OCI-LY1 (cell line): ENCODE data around the gene OR10G8.

ENCODE experiments used
- H2AFZ ChIP-seq: fragments of 200-600 bp; sonication (generic), shearing (Covaris generic); 2 replicates; pipeline ENCODE4 v1.6.0; 2014; ENCODE audit warnings: antibody characterized with exemption, mild to moderate bottlenecking, low read length
- H3F3A ChIP-seq: fragments of 200-600 bp; sonication (generic), shearing (Covaris generic); 2 replicates; pipeline ENCODE4 v1.6.0; 2014; ENCODE audit warnings: mild to moderate bottlenecking, antibody characterized with exemption, low read length, moderate library complexity; ENCODE audit not compliant: insufficient read depth
- H3K27ac ChIP-seq: fragments of 200-600 bp; sonication (generic); 2 replicates; pipeline ENCODE4 v1.5.1; 2014; ENCODE audit warnings: low read length, mixed run types, mild to moderate bottlenecking, low read depth; ENCODE audit not compliant: poor library complexity, severe bottlenecking
- H3K27me3 ChIP-seq: fragments of 200-600 bp; sonication (generic); 2 replicates; pipeline ENCODE4 v1.6.0; 2014; ENCODE audit warnings: antibody characterized with exemption, mild to moderate bottlenecking, low read length, moderate library complexity; ENCODE audit not compliant: insufficient read depth
- H3K36me3 ChIP-seq: fragments of 200-600 bp; sonication (generic); 2 replicates; pipeline ENCODE4 v1.6.1; 2014; ENCODE audit warnings: mild to moderate bottlenecking, antibody characterized with exemption, low read length, moderate library complexity, mixed read lengths; ENCODE audit not compliant: insufficient read depth
- H3K4me1 ChIP-seq: fragments of 200-600 bp; sonication (generic); 2 replicates; pipeline ENCODE4 v1.5.1; 2014; ENCODE audit warnings: mild to moderate bottlenecking, low read length, moderate library complexity; ENCODE audit not compliant: insufficient read depth, severe bottlenecking
- H3K4me2 ChIP-seq: fragments of 200-600 bp; sonication (generic), shearing (Covaris generic); 2 replicates; pipeline ENCODE4 v1.6.1; 2014; ENCODE audit warnings: low read length
- H3K4me3 ChIP-seq: fragments of 200-600 bp; sonication (generic); 2 replicates; pipeline ENCODE4 v1.5.1; 2014; ENCODE audit warnings: low read length, low read depth, mild to moderate bottlenecking, mixed read lengths; ENCODE audit not compliant: poor library complexity, severe bottlenecking
- H3K79me2 ChIP-seq: fragments of 200-600 bp; shearing (Covaris generic); 2 replicates; pipeline ENCODE4 v1.6.1; 2016; ENCODE audit warnings: mixed run types, low read length, mixed read lengths; ENCODE audit not compliant: insufficient read depth
- H3K9ac ChIP-seq: fragments of 200-600 bp; sonication (generic), shearing (Covaris generic); 2 replicates; pipeline ENCODE4 v1.6.1; 2014; ENCODE audit warnings: mild to moderate bottlenecking, low read length, mixed read lengths
- H3K9me2 ChIP-seq: fragments of 200-600 bp; sonication (generic), shearing (Covaris generic); 2 replicates; pipeline ENCODE4 v1.6.1; 2014; ENCODE audit warnings: low read depth, mild to moderate bottlenecking, low read length, mixed read lengths
- H3K9me3 ChIP-seq: fragments of 200-600 bp; shearing (Covaris generic); 2 replicates; pipeline ENCODE4 v1.6.1; 2014; ENCODE audit warnings: low read length, mixed read lengths
- H4K20me1 ChIP-seq: fragments of 200-600 bp; sonication (generic), shearing (Covaris generic); 2 replicates; pipeline ENCODE4 v1.6.0; 2016; ENCODE audit warnings: mild to moderate bottlenecking, low read length; ENCODE audit not compliant: insufficient read depth
- CTCF ChIP-seq: fragments of 200-600 bp; sonication (generic), shearing (Covaris generic); IDR thresholded peaks from 2 replicates; pipeline ENCODE4 v1.5.1; 2017; ENCODE audit warnings: mild to moderate bottlenecking, antibody characterized with exemption, low read length, moderate library complexity, mixed read lengths
- EZH2 ChIP-seq: fragments of 200-600 bp; sonication (generic), shearing (Covaris generic); IDR thresholded peaks from 2 replicates; pipeline ENCODE4 v1.8.0; 2017; ENCODE audit warnings: borderline replicate concordance, mixed run types, mild to moderate bottlenecking, antibody characterized with exemption, low read length, moderate library complexity, mixed read lengths

The OR10G8 gene

GRCh38 chr11:124050748-124051147 lies 24.1 kb downstream of the OR10G8 start:
- H4K20me1 ChIP-seq: no peaks in the 10 kb centered on the region
- H3K4me2 ChIP-seq: no peak overlapping the region
- no peak overlapping the region for H2AFZ ChIP-seq
- no peaks in the 10 kb centered on the region for H3K79me2 ChIP-seq
- H3K9me2 ChIP-seq: no peaks in the 10 kb centered on the region
- no peaks in the 10 kb centered on the region for H3K9me3 ChIP-seq
- H3K27ac ChIP-seq: no peak overlapping the region
- no peak for TF ChIP-seq EZH2
- no peak overlapping the region for H3K9ac ChIP-seq
- H3K27me3 ChIP-seq: no peaks in the 10 kb centered on the region
- no peaks in the 10 kb centered on the region for H3K4me1 ChIP-seq
- H3K4me3 ChIP-seq: no peak overlapping the region
- no peaks in the 10 kb centered on the region for H3K36me3 ChIP-seq
- no peaks in the 10 kb centered on the region for H3F3A ChIP-seq

GRCh38 chr11:124052966-124053365 lies 26.4 kb downstream of the OR10G8 start:
- Histone ChIP-seq H3K9me3 (no peaks in the 10 kb centered on the region), H3K9ac (no peak overlapping the region), H3K4me3 (no peak overlapping the region), H3K4me1 (no peaks in the 10 kb centered on the region), H3F3A (no peaks in the 10 kb centered on the region), H3K4me2 (no peak overlapping the region), H3K36me3 (no peaks in the 10 kb centered on the region), H3K79me2 (no peaks in the 10 kb centered on the region), H2AFZ (no peak overlapping the region), H3K9me2 (no peaks in the 10 kb centered on the region), H3K27me3 (no peaks in the 10 kb centered on the region), H4K20me1 (no peaks in the 10 kb centered on the region), H3K27ac (no peak overlapping the region)
- no peak for TF ChIP-seq CTCF
- TF ChIP-seq EZH2: no peak

- H3K27ac ChIP-seq: no peak overlapping the region
- H3K79me2 ChIP-seq: no peaks in the 10 kb centered on the region
- H3K4me3 ChIP-seq: no peak overlapping the region
- H3K4me1 ChIP-seq: peaks cover 5% of the 10 kb centered on the region
- H3K9me2 ChIP-seq: no peaks in the 10 kb centered on the region
- no peaks in the 10 kb centered on the region for H3K9me3 ChIP-seq
- no peak overlapping the region for H3K4me2 ChIP-seq
- no peaks in the 10 kb centered on the region for H3F3A ChIP-seq
- H2AFZ ChIP-seq: no peak overlapping the region
- no peaks in the 10 kb centered on the region for H3K36me3 ChIP-seq
- no peak overlapping the region for H3K9ac ChIP-seq
- TF ChIP-seq EZH2: no peak
- no peak for TF ChIP-seq CTCF
- no peaks in the 10 kb centered on the region for H3K27me3 ChIP-seq
- no peaks in the 10 kb centered on the region for H4K20me1 ChIP-seq
Measured at GRCh38 chr11:124068601-124069110, 42.1 kb downstream of the OR10G8 start.
